Left hindlimb (tissue), 1 donor: ENCODE measurements around the gene PRKG1.

Experiments used
- DNase-seq: peaks from one replicate; pipeline ENCODE4 v3.0.0-alpha.2; 2018

PRKG1 gene

GRCh38 chr10:51077074-51077473, 2.8 kb downstream of the PRKG1 start:
- DNase-seq = no peak

- no peak for DNase-seq
These were observed 3.2 kb downstream of the PRKG1 start for GRCh38 chr10:51077507-51077906.

- no peak for DNase-seq
These were observed 5.0 kb downstream of the PRKG1 start for GRCh38 chr10:51079331-51079730.

- no peak for DNase-seq
These were observed 5.5 kb downstream of the PRKG1 start for GRCh38 chr10:51079766-51080165.

GRCh38 chr10:51080311-51081006, 6.2 kb downstream of the PRKG1 start:
- no peak for DNase-seq

GRCh38 chr10:51082857-51083256, 8.6 kb downstream of the PRKG1 start:
- no peak for DNase-seq

- no peak for DNase-seq
These were observed 9.1 kb downstream of the PRKG1 start for GRCh38 chr10:51083356-51083853.

- no peak for DNase-seq
These were observed 10.9 kb downstream of the PRKG1 start for GRCh38 chr10:51085204-51085603.

- DNase-seq = no peak
These were observed 12.4 kb downstream of the PRKG1 start for GRCh38 chr10:51086710-51087109.

GRCh38 chr10:51087114-51087513, 12.8 kb downstream of the PRKG1 start:
- no peak for DNase-seq

- no peak for DNase-seq
These were observed 15.9 kb downstream of the PRKG1 start for GRCh38 chr10:51090190-51090589.

GRCh38 chr10:51092402-51092801, 18.1 kb downstream of the PRKG1 start:
- DNase-seq = no peak

- no peak for DNase-seq
These were observed 21.2 kb downstream of the PRKG1 start for GRCh38 chr10:51095444-51095843.

GRCh38 chr10:51097546-51097945, 23.3 kb downstream of the PRKG1 start:
- no peak for DNase-seq

- no peak for DNase-seq
These were observed 25.9 kb downstream of the PRKG1 start for GRCh38 chr10:51100221-51100620.

- no peak for DNase-seq
These were observed 29.4 kb downstream of the PRKG1 start for GRCh38 chr10:51103554-51104217.

- DNase-seq = no peak
These were observed 32.1 kb downstream of the PRKG1 start for GRCh38 chr10:51106311-51106945.

- DNase-seq = no peak
These were observed 34.1 kb downstream of the PRKG1 start for GRCh38 chr10:51108406-51108805.

- DNase-seq = no peak
These were observed 35.7 kb downstream of the PRKG1 start for GRCh38 chr10:51109801-51110533.

- no peak for DNase-seq
These were observed 37.7 kb downstream of the PRKG1 start for GRCh38 chr10:51112013-51112412.

- no peak for DNase-seq
These were observed 38.7 kb downstream of the PRKG1 start for GRCh38 chr10:51113007-51113406.

- DNase-seq = no peak
These were observed 42.9 kb downstream of the PRKG1 start for GRCh38 chr10:51117053-51117660.

- no peak for DNase-seq
These were observed 43.5 kb downstream of the PRKG1 start for GRCh38 chr10:51117794-51118193.
